NOMO-1 treated with DMSO at 0.1 percent for 48 hours (cell line): ENCODE data around the gene DNM2.
"Not testable (repeated sequence)": the region's sequence is repeated elsewhere in the genome, so short reads cannot be mapped to it uniquely, and the experiment has no call there.

ENCODE experiments used
- DNase-seq: peaks from one replicate; lab custom pipeline; 2025; ENCODE audit not compliant: unreplicated experiment; lab: John Stamatoyannopoulos, UW

The DNM2 gene

DNA sequence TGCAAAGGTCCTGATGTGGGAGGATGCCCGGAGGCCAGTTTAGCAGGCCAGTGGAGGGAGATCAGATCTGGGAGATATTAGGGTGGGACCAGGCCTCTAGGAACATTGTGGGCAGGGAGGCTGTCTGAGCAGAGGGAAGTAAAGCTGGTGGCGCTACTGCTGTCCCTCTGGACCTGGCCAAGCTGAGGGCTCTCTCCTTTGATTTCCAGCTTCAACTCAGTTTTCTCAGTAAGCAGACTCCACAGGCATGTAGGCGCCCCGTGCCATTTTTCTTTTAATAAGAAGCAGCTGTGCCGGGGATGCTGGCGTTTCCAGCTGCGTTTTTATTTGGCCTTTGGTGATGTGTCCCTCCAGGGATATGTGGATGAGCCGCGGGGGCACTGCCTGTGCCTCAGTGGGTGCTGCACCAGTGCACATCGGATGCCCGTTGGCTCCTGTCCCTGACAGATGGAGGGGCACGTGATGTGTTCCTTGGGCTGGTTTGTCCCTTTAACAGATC lies 6.7 kb downstream of the DNM2 start:
- no peak for DNase-seq

DNA sequence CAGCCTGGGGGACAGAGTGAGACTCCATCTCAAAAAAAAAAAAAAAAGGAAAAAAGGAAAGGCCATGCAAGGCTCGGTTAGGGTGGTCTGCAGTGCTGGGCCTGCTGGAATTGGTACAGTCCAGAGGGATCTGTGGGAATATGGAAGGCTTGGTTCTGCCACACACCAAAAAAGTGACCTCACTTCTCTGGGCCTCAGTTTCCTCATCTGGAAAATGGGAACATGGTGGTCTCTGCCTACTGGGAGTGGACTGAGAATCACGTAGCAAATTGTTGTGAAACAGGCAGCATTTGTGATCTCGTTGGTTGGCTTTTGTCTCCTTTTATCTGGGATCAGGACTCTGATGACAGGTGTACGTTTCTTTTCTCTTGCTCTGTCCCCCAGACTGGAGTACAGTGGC lies 7.5 kb downstream of the DNM2 start:
- no peak for DNase-seq

DNA sequence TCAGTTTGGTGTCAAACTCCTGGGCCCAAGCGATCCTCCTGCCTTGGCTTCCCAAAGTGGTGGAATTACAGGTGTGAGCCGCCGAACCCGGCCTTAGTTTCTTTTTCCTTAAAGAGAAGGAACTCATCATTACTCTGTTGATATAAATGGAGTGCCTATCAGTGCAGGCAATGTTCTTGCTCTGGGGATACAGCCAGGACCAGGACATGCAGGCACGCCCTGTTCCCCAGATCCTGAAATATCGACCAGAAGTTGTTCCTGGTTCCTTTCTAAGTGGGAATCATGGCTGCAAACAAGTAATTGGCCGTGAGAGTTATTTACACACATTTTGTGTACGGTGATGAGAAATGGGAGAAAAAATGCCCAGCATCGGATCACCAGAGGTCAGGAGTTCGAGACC lies 8.4 kb downstream of the DNM2 start:
- no peak for DNase-seq

DNA sequence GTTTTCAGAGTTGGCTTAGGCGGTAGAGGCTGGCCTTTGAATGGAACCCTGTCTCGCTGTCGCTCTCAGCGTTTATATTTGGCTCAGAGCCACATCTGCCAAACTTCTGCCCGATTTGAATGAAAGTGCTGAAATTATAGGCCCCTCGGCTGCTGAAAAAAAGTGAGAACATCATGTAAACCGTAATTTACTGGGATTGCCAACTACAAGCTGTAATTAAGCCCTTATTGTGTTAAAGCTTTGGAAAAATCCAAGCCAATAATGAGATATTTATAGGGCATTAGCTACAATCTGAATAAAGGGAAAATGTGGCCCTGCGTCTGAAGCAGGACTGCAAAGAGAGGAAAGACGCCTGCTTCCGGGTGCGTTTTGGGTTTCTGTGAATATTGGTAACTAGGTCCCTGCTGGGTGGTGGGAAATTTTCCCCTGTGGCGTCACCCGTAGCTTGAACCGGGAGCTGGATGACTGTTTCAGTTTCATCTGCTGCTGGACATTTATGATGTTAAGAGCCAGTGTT lies 9.9 kb downstream of the DNM2 start:
- no peak for DNase-seq

DNA sequence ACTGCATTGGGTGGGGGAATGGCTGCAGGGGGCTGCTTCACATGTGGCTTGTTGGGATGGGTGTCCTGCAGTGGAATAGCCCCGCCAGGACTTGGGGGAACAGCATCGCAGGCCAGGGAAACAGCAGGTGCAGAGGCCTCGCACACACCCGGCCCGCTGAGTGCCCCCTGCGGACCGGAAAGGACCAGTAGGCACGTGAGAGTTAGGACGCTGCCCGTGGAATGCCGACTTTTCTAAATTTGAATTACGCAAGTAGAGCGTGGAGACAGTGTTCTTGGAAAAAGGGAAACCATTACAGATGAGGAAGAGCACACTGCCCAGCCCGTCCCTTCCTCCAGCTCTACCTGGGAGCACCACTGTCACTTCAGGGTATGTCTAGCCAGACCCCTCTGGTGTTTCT lies 11.5 kb downstream of the DNM2 start:
- DNase-seq = no peak

DNA sequence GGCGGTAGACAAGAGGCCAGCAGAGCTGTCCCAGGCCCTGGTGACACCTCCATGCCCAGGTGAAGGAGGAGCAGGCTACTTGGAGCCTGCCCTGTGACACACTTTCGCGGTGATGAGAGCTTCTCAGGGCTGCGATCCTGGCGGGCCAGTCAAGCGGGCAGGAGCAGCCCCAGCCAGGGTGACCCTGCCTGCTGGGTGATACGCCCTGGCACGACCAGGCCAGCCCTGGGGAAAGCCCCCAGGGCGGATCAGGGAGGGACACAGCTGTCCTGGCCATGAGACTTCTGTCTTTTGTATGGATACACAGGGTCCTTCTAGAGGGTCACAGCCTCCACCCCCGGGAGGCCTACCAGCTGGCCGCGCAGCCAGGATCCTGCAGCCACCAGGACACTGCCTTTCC lies 13.1 kb downstream of the DNM2 start:
- DNase-seq = no peak

DNA sequence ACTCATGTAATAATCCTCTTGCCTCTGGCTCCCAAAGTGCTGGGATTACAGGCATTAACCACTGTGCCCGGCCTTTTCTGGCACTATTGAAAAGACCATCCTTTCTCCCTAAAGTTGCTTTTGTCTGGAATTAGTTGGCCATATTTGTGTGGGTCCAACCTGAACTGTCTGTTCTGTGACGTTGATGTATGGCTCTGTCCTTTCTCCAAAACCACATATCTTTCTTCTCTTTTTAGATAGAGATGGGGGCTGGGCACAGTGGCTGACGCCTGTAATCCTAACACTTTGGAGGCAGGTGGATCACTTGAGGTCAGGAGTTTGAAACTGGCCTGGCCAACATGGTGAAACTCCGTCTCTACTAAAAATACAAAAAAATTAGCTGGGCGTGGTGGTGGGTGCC lies 17.9 kb downstream of the DNM2 start:
- no peak for DNase-seq

DNA sequence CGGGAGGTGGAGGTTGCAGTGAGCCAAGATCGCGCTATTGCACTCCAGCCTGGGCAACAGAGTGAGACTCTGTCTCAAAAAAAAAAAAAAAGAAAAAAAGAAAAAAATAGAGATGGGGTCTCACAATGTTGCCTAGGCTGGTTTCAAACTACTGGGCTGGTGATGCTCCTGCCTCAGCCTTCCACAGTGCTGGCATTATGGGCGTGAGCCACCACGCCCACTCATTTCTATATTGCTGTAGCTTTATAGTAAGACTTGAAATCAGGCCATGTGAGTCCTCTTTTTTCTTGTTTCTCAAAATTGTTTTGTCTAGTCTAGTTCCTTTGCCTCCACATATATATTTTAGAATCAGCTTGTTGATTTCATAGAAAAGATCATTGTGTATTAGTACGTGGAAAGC lies 18.3 kb downstream of the DNM2 start:
- no peak for DNase-seq

DNA sequence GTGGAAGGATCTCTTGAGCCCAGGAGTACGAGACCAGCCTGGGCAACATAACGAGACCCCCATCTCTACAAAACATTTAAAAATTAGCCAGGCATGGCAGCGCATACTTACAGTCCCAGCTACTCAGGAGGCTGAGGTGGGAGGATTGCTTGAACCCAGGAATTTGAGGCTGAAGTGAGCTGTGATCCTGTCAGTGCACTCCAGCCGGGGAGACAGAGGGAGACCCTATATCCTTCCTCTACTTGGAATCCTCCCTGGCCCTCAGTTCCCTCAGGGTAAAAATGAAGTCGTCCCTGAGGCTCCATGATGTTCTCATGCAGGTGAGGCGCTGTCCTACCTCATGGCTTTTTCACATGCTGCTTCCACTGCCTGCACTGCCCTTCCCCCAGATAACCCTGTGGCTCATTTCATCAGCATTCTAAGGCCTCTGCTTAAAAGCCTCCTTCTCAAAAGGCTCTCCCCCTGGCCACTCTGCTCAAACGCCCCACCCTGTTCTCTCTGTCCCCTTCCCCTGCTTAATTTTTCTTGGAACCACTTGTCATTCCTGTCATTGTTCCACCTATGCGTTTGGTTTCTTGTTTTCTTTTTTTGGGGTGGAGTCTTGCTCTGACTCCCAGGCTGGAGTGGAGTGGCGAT lies 19.2 kb downstream of the DNM2 start:
- no peak for DNase-seq

DNA sequence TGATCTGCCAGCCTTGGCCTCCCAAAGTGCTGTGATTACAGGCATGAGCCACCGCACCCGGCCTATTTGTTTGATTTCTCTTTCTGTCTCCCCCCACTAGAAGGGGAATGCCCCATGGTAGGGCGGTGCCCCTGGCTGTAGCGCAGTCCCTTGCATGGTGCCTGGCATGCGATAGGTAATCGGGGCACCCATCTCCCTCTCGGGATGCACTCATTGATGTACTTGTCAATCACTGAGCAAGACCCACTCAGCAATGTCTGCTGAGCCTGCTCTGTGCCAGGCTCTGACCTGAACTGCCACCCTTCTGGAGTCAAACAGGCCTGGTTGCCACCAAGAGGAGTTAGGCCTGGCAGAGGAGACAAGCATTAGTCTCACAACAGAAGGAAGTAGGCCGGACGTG lies 19.8 kb downstream of the DNM2 start:
- no peak for DNase-seq

DNA sequence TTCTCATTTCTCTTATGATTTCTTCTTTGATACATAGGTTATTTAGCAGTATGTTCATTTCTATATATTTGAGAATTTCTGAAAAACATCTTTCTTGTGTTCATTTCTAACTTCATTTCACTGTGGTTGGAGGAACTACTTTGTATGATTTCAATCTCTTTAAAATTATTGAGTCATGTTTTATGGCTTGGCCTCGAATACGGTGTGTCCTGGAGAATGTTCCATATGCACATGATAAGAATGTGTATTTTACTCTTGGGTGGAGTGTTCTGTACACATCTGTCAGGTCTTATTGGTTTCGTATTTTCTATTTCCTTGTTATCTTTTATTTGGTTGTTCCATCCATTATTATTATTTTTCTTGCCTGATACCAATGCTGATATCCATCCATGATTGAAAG lies 22.9 kb downstream of the DNM2 start:
- no peak for DNase-seq

DNA sequence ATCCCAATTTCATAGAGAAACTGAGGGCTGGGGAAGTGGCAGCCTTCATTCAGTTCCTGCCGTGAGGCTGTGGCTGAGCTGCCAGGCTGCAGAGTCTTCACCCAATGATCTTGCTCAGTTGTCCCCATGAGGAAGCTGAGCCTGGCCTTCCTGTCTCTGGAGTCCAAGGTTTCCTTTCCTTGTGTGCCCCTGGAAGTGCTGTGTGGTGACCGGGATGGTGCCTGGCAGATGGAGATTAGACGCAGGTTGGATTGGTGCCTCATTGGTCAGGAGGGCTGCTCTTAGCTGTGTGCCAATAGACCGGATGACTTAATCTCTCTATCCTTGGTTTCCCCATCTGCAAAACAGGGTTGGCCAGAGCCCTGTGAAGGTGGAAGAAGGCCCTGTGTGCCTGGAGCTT lies 24.6 kb downstream of the DNM2 start:
- no peak for DNase-seq

DNA sequence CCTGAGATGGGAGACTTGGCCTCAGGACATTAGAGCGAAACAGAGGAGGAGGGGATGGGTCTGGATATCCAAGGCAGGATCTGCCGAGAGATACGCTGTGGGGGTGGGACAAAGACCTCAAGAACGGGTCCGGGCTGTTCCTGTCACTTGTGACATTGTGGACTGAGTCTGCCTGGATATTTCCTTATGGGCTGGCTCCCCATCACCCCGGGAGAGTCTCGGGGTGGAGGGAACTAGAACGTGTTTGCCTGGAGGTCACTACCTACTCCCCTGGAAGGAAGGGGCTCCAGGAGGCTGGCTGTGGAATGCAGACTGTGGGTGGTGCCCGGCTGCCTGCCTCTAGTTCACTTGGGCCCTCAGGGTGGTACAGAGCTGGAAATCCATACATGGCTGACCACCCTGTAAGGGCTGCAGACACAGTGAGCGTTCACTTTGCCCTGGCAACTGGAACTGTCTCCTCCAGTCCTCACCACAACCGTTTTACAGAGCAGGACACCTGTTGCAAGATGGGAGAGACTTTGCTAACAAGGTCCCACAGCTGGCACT lies 26.4 kb downstream of the DNM2 start:
- no peak for DNase-seq

DNA sequence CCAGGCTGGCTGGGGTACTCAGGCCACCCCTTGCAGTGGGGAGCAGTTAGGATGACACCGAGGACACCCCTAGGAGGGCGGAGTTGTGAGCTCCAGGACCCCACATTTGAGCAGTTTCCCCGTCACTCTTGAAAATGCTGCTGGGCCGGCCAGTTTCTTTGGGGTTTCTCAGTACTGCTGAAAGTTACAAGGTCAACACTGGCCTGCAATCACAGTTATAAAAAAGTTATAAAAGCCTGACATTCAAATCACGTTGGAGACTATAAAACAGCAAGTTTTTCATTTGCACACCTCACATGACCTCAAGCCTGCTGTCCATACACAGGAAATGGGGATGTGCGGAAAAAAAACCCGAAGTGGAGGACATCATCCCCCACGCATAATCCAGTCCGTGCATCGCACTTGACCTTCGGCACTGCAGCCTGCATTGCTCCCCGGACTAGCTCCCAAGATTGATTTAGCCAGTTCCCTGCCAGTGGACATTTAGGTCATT lies 27.0 kb downstream of the DNM2 start:
- no peak for DNase-seq

DNA sequence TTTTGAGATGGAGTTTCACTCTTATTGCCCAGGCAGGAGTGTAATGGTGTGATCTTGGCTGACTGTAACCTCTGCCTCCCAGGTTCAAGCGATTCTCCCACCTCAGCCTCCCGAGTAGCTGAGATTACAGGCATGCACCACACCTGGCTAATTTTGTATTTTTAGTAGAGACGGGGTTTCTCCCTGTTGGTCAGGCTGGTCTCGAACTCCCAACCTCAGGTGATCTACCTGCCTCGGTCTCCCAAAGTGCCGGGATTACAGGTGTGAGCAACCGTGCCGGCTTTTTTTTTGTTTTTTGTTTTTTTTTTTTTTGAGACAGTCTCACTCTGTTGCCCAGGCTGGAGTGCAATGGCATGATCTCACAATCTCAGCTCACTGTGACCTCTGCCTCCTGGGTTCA lies 28.6 kb downstream of the DNM2 start:
- DNase-seq = not testable (repeated sequence)

DNA sequence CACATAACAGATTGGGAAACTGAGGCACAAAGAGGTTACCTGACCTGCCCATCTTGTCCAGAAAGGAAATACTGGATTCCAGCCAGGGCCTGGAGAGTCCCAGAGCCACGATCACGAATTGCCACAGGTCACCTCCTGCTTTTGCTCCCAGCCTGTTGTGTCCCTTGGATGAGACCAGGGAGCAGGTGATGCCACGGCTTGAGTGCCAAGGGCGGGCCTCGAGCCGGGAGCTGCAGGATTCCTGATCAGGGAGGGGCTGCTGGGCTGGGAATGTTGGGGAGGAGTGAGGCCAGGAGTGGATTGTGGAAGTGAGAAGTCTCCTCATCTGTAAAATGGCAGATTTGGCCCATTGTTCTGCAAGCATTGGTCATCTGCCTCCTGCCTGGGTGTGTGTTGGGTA lies 29.4 kb downstream of the DNM2 start:
- no peak for DNase-seq

DNA sequence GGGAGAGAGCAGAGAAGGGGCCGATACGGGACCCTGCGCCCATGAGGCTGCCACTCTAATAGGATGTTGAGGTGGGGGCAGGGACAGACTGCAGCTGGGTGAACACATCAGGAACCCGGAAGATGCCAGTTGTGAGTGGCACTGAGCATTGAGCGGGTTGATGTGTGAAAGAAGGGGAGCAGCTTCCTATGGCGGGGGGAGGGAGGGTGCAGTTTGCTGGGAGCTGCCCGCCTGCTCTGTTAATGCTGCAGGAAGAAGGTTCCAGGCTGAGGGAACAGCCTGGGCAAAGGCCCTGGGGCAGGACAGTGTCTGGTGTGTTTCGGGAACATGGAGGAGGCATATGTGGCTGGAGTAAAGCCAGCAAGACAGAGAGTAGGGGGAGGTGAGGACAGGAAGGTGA lies 29.8 kb downstream of the DNM2 start:
- DNase-seq = no peak

DNA sequence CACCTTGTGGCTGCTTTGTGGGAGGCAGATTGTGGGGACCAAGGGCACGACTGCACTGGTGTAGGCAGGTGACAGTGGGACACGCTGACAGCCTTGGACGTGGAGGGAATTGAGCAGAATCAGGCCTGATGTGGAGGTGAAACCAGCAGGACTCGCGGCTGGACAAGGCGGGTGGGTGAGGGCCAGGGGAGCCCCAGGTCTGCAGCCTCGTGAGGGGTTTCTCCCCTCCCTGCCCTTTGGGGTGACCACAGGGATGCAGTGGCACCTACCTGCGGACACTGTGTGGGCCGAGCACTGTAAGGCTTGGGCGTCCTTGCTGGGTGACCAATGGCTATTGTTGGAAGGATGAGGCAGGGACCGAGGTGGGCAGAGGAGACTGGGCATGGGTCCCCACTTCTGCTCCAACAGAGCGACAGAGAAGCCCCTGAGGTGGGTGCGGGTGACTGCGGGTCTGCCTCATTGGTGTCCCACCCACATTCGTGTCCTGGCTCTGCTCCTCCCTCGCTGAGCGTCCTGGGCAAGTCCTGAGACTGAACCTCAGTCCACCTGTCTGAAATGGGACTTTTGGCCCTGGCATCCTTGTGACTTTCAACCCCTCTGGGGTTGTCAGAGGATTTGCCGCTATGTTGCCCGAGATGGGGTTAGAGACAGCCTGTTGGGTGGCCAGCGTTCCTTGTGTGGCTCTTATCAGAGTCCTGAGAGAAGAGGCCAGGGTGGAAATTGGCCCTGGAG lies 30.5 kb downstream of the DNM2 start:
- no peak for DNase-seq

DNA sequence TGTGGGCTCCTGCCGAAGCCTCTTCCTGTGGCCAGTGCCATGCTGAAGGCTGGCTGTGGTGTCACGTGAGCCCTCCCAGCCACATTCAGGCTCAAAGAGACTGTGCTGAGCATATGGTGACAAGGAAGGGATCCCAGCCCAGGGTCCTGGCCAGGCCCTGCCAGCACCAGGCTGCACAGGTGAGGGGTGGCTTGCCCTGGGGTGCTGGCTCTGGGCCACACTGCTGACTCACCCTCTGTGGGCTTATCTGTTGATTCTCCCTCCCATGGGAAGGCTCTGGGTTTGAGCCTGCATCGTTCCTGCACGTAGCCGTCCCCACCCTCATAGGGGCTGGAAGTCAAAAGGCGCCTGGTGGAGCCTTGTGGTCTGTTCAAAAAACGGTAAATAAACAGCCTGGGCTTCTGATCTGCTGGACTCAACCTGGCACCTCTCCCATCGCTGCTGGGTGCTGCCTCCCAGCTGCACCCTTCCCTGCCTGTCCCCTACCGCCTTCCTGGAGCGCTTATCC lies 31.1 kb downstream of the DNM2 start:
- no peak for DNase-seq

DNA sequence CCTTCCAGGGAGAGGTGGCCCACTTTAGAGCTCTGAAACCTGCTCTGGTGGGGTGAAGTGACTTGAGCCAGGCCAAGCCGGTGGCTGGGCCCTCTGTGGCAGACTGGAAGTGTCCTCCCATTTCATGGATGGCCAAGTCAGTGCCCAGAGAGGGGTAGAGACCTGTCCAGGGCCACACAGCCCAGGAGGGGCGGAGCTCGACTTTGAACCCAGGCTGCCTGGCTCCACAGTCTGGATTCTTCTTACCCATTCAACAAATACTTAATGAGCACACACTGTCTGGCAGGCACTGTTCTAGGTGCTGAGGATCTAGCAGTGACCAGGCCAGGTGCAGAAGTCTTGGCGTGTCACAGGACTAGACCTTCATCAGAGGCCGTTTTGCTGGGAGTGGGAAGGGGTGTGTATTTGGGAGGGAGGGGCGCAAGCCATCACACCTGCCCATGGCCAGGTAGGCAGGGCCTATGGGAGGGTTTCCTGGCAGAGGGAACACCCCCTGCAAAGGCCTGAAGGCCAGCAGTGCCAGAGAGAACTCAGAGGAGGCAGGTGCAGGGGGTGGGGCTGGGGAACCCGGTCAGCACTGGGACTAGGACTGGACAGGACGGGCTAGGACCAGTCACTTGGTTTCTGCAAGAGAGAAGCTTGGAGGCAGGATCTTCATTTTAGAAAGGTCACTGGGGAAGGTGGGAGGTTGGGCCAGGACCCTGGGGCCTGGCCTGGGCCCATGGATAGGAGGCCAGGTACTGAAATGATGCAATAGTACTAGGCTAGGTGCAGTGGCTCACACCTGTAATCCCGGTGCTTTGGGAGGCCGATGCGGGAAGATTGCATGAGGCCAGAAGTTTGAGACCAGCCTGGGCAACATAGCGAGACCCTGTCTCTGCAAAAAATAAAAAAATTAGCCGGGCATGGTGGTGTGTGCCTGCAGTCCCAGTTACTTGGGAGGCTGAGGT lies 31.8 kb downstream of the DNM2 start:
- no peak for DNase-seq
